Fibroblast of lung (primary cell): Measurements from ENCODE around the gene TCTN1.

ENCODE experiments used
- CTCF ChIP-seq, 2 donors: IDR thresholded peaks in 1 of 2; conservative IDR thresholded peaks in 1 of 2; 1 replicate in 1 of 2; 2 replicates in 1 of 2; pipeline ENCODE4 v1.5.1; 2011 to 2012; ENCODE audit warnings: low read length in 2 of 2, control low read depth in 1 of 2, inconsistent platforms in 1 of 2, low read depth in 1 of 2, mild to moderate bottlenecking in 1 of 2
- EZH2 ChIP-seq: IDR thresholded peaks from 2 replicates; pipeline ENCODE4 v1.5.1; 2012; ENCODE audit warnings: low read length, control low read depth, mild to moderate bottlenecking; ENCODE audit errors: missing control alignments

GRCh38 chr12:110680032-110680431 lies 66.1 kb downstream of the TCTN1 start:
- TF ChIP-seq CTCF (conservative IDR thresholded peaks at IDR 0.05 in 1 of 2, IDR thresholded peaks at IDR 0.05 in 1 of 2; ENCODE audit: low read depth in 1 of 2, low read length in 2 of 2) (no peak), EZH2 (no peak)
